Thoracic aorta (tissue), 2 donors: Measurements from ENCODE around the gene NOC4L. TPM values are rescaled to one million over a fixed set of nuclear protein-coding genes. Genes with fewer than 3 reads are reported as not detected.
A peak's percentile ranks its signal among the peaks of the same experiment; 100 is the strongest.

Source experiments
- ATAC-seq: fragments of 150-250 bp; one replicate; pipeline ENCODE4 v1.8.0; 2017; ENCODE audit warnings: low read depth; ENCODE audit not compliant: insufficient number of reproducible peaks, low FRiP score
- DNase-seq: peaks from one replicate; pipeline ENCODE4 v3.0.0-alpha.2; 2020; ENCODE audit warnings: low spot score
- H3K27ac ChIP-seq, 2 donors: fragments of 200-600 bp; sonication (generic); 1 replicate in 1 of 2; 2 replicates in 1 of 2; pipeline ENCODE4 v1.5.1; 2016; ENCODE audit warnings: mild to moderate bottlenecking in 2 of 2, moderate library complexity in 2 of 2
- H3K27me3 ChIP-seq: fragments of 200-600 bp; sonication (generic); replicated peaks from 2 replicates; pipeline ENCODE4 v1.6.0; 2016; ENCODE audit warnings: mild to moderate bottlenecking; ENCODE audit not compliant: insufficient read depth
- H3K36me3 ChIP-seq: fragments of 200-600 bp; sonication (generic); one replicate; pipeline ENCODE4 v1.5.1; 2016
- H3K4me1 ChIP-seq, 2 donors: fragments of 200-600 bp; sonication (generic); 1 replicate in 1 of 2; 2 replicates in 1 of 2; pipeline versions ENCODE4 v1.5.1 to v1.6.0; 2016; ENCODE audit warnings: low read depth in 2 of 2, mild to moderate bottlenecking in 1 of 2; ENCODE audit not compliant: control insufficient read depth in 1 of 2
- H3K4me3 ChIP-seq: fragments of 200-600 bp; sonication (generic); 2 replicates; pipeline ENCODE4 v1.5.1; 2016; ENCODE audit warnings: mild to moderate bottlenecking
- H3K9me3 ChIP-seq: fragments of 200-600 bp; sonication (generic); 2 replicates; pipeline ENCODE4 v1.5.1; 2016
- CTCF ChIP-seq: fragments of 200-600 bp; sonication (generic); IDR thresholded peaks from one replicate; pipeline ENCODE4 v1.5.1; 2019; ENCODE audit warnings: antibody characterized with exemption
- total RNA-seq, 2 donors: library from RNA; depleted of rRNA; stranded (reverse); fragments of >200 nt; gene quantifications; one replicate each; pipeline versions ENCODE4 v1.1.0 to v1.2.3, GENCODE V29; 2016

NOC4L gene
- total RNA-seq, 2 donors from 2014 or later: 5.9 to 8.5 TPM

- H3K36me3 ChIP-seq: no peaks in the 10 kb centered on the region
- DNase-seq: no peak
- no peaks in the 10 kb centered on the region for H3K27me3 ChIP-seq
- no peak for ATAC-seq
- TF ChIP-seq CTCF: no peak
- no peaks in the 10 kb centered on the region for H3K4me1 ChIP-seq
- H3K4me3 ChIP-seq: no peak overlapping the region
- H3K9me3 ChIP-seq: no peaks in the 10 kb centered on the region
- H3K27ac ChIP-seq: no peak overlapping the region
Measured at GRCh38 chr12:132152411-132152821, 8.2 kb downstream of the NOC4L start.

- Histone ChIP-seq H3K9me3 (no peaks in the 10 kb centered on the region), H3K4me3 (no peak overlapping the region), H3K27ac (no peak overlapping the region), H3K27me3 (no peaks in the 10 kb centered on the region), H3K4me1 (no peaks in the 10 kb centered on the region), H3K36me3 (no peaks in the 10 kb centered on the region)
- no peak for TF ChIP-seq CTCF
- ATAC-seq: no peak
- no peak for DNase-seq
Measured at GRCh38 chr12:132152953-132153352, 8.7 kb downstream of the NOC4L start.

GRCh38 chr12:132153501-132154340 is 9.5 kb downstream of the NOC4L start:
- no peaks in the 10 kb centered on the region for H3K9me3 ChIP-seq
- H3K27me3 ChIP-seq: no peaks in the 10 kb centered on the region
- no peak for DNase-seq
- peak overlapping the region; percentile 57 for H3K4me3 ChIP-seq
- peak; percentile 64 for ATAC-seq
- no peak overlapping the region for H3K27ac ChIP-seq
- H3K4me1 ChIP-seq: no peaks in the 10 kb centered on the region
- peak; percentile 92 for TF ChIP-seq CTCF
- no peaks in the 10 kb centered on the region for H3K36me3 ChIP-seq

- no peak for ATAC-seq
- Histone ChIP-seq H3K36me3 (no peaks in the 10 kb centered on the region), H3K27me3 (no peaks in the 10 kb centered on the region), H3K4me1 (no peaks in the 10 kb centered on the region), H3K9me3 (no peaks in the 10 kb centered on the region), H3K27ac (no peak overlapping the region), H3K4me3 (peak overlapping the region; percentile 57)
- DNase-seq: no peak
- no peak for TF ChIP-seq CTCF
Measured at GRCh38 chr12:132154341-132154761, 10.1 kb downstream of the NOC4L start.

- no peak for ATAC-seq
- H3K27me3 ChIP-seq: no peaks in the 10 kb centered on the region
- no peaks in the 10 kb centered on the region for H3K36me3 ChIP-seq
- H3K4me1 ChIP-seq: no peaks in the 10 kb centered on the region
- DNase-seq: no peak
- TF ChIP-seq CTCF: no peak
- H3K9me3 ChIP-seq: no peaks in the 10 kb centered on the region
- H3K4me3 ChIP-seq: no peak overlapping the region
- no peak overlapping the region for H3K27ac ChIP-seq
Measured at GRCh38 chr12:132154941-132155770, 10.9 kb downstream of the NOC4L start.
